ENCODE measurements around the gene CDR2.

CDR2 gene

GRCh38 chr16:22317625-22318024 lies 56.8 kb downstream of the CDR2 start:
- TF ChIP-seq ZNF384 (IDR thresholded peaks at IDR 0.05) (no peak), FOXK2 (IDR thresholded peaks at IDR 0.05) (no peak), SP1 (IDR thresholded peaks at IDR 0.05) (no peak), ELF4 (IDR thresholded peaks at IDR 0.05) (no peak), L3MBTL2 (conservative IDR thresholded peaks at IDR 0.05) (no peak), FOXA1 (IDR thresholded peaks at IDR 0.05) (no peak), NFRKB (IDR thresholded peaks at IDR 0.05) (no peak), FOXM1 (IDR thresholded peaks at IDR 0.05; ENCODE audit: borderline replicate concordance) (no peak), HDGF (IDR thresholded peaks at IDR 0.05; ENCODE audit: borderline replicate concordance) (no peak), TARDBP (IDR thresholded peaks at IDR 0.05) (no peak), ARNT (IDR thresholded peaks at IDR 0.05) (no peak), CTBP1 (IDR thresholded peaks at IDR 0.05; ENCODE audit: borderline replicate concordance) (no peak), SUZ12 (IDR thresholded peaks at IDR 0.05) (no peak), LEF1 (IDR thresholded peaks at IDR 0.05; ENCODE audit: borderline replicate concordance) (no peak), BHLHE40 (IDR thresholded peaks at IDR 0.05; ENCODE audit: borderline replicate concordance) (no peak)
- TF ChIP-seq, protein P1, sequence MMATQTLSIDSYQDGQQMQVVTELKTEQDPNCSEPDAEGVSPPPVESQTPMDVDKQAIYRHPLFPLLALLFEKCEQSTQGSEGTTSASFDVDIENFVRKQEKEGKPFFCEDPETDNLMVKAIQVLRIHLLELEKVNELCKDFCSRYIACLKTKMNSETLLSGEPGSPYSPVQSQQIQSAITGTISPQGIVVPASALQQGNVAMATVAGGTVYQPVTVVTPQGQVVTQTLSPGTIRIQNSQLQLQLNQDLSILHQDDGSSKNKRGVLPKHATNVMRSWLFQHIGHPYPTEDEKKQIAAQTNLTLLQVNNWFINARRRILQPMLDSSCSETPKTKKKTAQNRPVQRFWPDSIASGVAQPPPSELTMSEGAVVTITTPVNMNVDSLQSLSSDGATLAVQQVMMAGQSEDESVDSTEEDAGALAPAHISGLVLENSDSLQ (IDR thresholded peaks at IDR 0.05), result no peak
- POLR2A ChIA-PET, result no interaction called here
- no peak for DNase-seq (ENCODE audit: extremely low spot score)
- CTCF ChIA-PET, result interaction anchor here (0.6 to 0.7 kb wide), 4 partner anchors 32 to 1141 kb away, joined by 3 to 4 read pairs (median 3); no protein-coding TSS in a partner anchor

DNA sequence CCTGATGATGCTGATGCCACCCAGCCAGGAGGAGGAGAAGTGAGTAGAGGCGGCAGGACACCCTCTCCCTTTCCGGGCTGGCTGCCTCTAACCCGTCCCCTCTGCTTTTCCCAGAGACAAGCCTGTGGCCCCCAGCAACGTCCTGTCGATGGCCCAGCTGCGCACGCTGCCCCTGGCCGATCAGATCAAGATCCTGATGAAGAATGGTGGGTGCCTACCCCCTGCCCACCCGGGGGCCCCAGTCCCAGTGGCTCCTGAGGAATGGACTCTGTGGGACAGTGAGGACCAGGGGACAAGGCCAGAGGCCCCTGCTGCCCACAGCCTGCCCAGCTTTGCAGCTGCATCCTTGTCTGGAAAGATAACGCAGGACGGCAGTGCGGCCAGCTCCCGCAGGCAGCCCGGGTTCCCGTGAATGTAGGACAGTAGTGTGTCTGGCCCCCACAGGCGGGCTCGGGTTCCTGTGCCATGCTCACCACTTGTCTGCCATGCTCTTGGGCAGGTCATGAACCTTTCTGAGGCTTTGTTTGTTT lies 57.4 kb downstream of the CDR2 start:
- TF ChIP-seq, protein P1 (IDR thresholded peaks at IDR 0.05), result no peak
- no peak for TF ChIP-seq ARNT (IDR thresholded peaks at IDR 0.05)
- TF ChIP-seq ELF4 (IDR thresholded peaks at IDR 0.05), result no peak
- no peak for TF ChIP-seq FOXK2 (IDR thresholded peaks at IDR 0.05)
- no peak for TF ChIP-seq TARDBP (IDR thresholded peaks at IDR 0.05)
- no peak for TF ChIP-seq HDGF (IDR thresholded peaks at IDR 0.05; ENCODE audit: borderline replicate concordance)
- no peak for TF ChIP-seq CTBP1 (IDR thresholded peaks at IDR 0.05; ENCODE audit: borderline replicate concordance)
- TF ChIP-seq LEF1 (IDR thresholded peaks at IDR 0.05; ENCODE audit: borderline replicate concordance), result no peak
- ChIA-PET CTCF (no interaction called here), POLR2A (no interaction called here)
- no peak for DNase-seq (ENCODE audit: extremely low spot score)

DNA sequence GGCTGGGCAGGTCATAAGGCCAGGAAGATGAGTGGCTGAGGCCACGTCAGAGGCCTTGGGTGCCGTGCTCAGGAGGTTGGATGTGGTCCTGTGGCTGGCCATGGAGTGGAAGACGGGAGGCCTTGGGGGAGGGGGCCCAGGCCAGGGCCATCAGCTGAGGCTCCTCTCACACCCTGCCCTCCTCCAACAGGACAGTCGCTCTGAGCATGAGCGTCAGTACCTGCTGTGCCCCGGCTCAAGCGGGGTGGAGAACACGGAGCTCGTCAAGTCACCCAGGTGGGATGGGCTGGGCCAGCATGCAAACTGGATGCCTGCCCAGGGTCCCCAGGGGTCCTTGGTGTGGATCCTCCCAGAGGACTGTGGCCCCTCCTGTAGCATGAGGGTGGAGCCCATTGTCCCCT lies 58.0 kb downstream of the CDR2 start:
- no peak for DNase-seq (ENCODE audit: extremely low spot score)
- POLR2A ChIA-PET, result no interaction called here
- TF ChIP-seq, protein P1 (IDR thresholded peaks at IDR 0.05), result no peak
- TF ChIP-seq BHLHE40 (IDR thresholded peaks at IDR 0.05; ENCODE audit: borderline replicate concordance) (no peak), ARNT (IDR thresholded peaks at IDR 0.05) (no peak), ELF4 (IDR thresholded peaks at IDR 0.05) (no peak), NFRKB (IDR thresholded peaks at IDR 0.05) (no peak), FOXM1 (IDR thresholded peaks at IDR 0.05; ENCODE audit: borderline replicate concordance) (no peak), L3MBTL2 (conservative IDR thresholded peaks at IDR 0.05) (no peak), FOXK2 (IDR thresholded peaks at IDR 0.05) (no peak), ZNF384 (IDR thresholded peaks at IDR 0.05) (no peak), SP1 (IDR thresholded peaks at IDR 0.05) (no peak), HDGF (IDR thresholded peaks at IDR 0.05; ENCODE audit: borderline replicate concordance) (no peak), TARDBP (IDR thresholded peaks at IDR 0.05) (no peak), FOXA1 (IDR thresholded peaks at IDR 0.05) (no peak), LEF1 (IDR thresholded peaks at IDR 0.05; ENCODE audit: borderline replicate concordance) (no peak)
- CTCF ChIA-PET, result no interaction called here

DNA sequence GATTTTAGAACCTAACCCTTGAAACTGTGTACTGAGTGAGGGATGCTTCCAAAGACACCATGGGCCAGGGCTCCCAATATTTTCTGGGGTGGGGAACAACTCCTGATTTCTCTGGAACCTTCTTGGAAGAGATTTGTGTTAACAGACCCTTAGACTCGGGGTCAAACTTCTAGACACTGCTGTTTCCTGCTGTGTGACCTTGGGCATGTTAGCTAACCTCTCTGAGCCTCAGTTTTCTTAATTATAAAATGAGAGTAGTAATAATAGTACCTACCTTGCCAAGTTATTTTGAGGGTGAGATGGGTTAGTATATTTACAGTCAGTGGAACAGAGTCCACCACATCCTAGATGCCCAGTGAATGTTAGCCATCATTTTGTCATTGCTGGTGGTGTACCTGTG lies 58.4 kb downstream of the CDR2 start:
- POLR2A ChIA-PET, result no interaction called here

DNA sequence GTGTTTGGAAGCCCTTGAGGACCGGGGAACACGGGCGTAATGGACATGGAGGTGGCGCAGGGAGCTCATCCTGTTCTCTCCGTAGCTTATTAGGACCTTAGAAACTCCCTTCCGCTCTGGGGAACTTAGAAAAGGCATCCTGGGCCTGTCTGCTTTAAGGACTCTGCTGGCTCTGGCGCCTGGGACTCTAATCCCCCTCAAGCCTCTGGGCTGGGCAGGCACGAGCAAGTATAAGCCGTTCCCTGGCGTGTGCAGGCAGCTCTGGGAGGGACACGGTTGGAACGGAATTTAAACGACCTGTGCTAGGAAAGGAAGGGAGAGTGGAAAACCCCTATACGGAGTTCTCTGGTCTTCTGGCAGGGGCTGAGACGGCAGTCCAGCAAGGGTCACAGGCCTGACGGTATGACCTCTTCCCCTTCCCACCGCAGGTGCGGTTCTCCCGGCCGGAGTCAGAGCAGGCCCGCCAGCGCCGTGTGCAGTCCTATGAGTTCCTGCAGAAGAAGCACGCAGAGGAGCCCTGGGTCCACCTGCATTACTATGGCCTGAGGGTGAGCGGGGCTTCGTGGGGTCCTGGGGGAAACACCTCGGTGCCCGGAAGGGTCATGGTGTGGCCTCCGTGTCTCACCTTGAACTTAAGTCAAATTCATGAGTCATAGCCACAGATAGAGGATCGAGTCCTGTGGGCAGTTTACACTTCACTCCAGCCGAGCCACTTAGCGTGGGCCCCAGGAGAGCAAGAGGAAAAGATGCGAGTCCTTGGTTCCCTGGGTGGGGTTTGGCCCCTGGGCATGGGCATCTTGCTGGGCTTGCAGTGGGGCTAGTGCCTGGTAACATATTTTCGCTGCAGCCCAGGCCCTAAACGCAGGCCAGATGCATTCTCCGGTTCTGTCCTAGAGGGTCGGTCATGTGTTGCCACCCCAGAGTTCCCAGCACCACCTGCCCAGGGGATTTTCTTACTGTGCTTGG lies 59.5 kb downstream of the CDR2 start:
- no peak for DNase-seq (ENCODE audit: extremely low spot score)
- ChIA-PET CTCF (no interaction called here), POLR2A (interaction anchor here (0.9 kb wide), 1 partner anchor 109 kb away, joined by 3 read pairs; the partner anchor contains the start of gene EEF2K)
- no peak for TF ChIP-seq FOXM1 (IDR thresholded peaks at IDR 0.05; ENCODE audit: borderline replicate concordance)
- no peak for TF ChIP-seq BHLHE40 (IDR thresholded peaks at IDR 0.05; ENCODE audit: borderline replicate concordance)
- no peak for TF ChIP-seq TARDBP (IDR thresholded peaks at IDR 0.05)

More for the DNA sequence above, 58.4 kb downstream of the CDR2 start:
- DNase-seq (ENCODE audit: extremely low spot score), result no peak
- CTCF ChIA-PET, result no interaction called here
- TF ChIP-seq TARDBP (IDR thresholded peaks at IDR 0.05) (no peak), LEF1 (IDR thresholded peaks at IDR 0.05; ENCODE audit: borderline replicate concordance) (no peak), NFRKB (IDR thresholded peaks at IDR 0.05) (no peak), ZNF384 (IDR thresholded peaks at IDR 0.05) (no peak), ARNT (IDR thresholded peaks at IDR 0.05) (no peak), L3MBTL2 (conservative IDR thresholded peaks at IDR 0.05) (no peak), FOXM1 (IDR thresholded peaks at IDR 0.05; ENCODE audit: borderline replicate concordance) (no peak), ELF4 (IDR thresholded peaks at IDR 0.05) (no peak), SUZ12 (IDR thresholded peaks at IDR 0.05) (no peak)
- TF ChIP-seq, protein P1 (IDR thresholded peaks at IDR 0.05), result no peak
